Endometrium (tissue), 2 donors: ENCODE data around the gene ARGLU1.

ENCODE experiments used
- FAIRE-seq: peaks from 2 replicates; lab custom pipeline; 2012; peaks lifted over from hg19 to GRCh38; lab: Jason Lieb, UNC
- donor health status: control.
- donor health status: control.

Gene ARGLU1

GRCh38 chr13:106541826-106542225 lies 26.1 kb downstream of the ARGLU1 start:
- no peak for FAIRE-seq

GRCh38 chr13:106540613-106541012 lies 27.3 kb downstream of the ARGLU1 start:
- FAIRE-seq: no peak

DNA sequence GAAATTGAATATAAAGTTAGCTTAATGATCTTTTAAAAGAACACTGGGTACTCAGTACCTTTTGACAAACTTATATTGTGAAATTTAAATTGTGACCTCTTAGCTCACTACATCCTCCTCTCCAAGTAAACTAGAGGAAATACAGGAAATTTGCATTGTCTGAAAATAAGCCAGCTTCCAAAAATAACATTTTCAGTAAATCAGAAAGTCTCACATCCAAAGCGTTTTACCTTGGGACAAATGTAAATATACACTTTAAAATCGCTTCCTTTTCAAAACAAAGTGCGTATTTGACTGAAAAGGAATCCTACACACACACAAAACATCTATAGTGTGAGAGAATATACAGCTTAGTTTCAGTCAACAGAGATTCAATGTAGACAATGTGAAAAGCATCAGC lies 30.4 kb downstream of the ARGLU1 start:
- FAIRE-seq: no peak

DNA sequence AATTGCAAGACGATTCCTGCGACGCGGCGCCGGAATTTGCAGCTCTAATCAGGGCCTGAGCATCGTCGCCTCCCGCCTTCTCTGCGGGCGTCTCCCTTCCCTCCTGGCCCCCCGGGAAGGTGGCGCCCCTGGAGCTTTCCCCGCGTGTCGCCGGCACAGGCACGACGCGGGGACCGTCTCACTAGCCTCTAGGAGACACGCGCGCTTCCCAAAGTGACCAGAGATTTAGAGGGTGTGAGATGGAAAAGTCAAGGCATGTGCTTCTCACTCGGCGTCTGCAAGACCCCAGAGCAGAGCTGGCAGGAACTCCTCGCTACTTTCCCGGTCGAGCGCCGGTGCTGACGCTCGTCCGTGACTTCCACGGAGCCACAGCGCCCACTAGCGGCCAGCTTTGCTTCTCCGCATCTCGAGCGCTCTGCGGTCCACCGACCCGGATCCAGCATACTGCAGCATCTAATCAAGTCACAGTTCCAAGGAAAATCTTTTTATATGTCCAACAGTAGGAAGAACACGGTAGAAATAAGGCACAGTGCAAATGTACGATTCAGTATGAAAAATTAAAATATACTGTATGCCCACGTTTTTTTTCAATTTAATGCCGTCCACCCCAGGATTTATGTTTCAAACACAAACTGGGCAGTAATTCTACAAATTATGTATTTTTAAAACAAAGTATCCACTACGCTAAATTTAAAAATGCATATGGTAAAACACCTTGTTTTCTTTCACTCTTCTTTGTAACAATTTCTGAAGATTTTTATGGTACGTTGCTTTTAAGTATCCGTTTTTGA lies 31.5 kb downstream of the ARGLU1 start:
- peak; percentile 81 for FAIRE-seq

- no peak for FAIRE-seq
Measured at GRCh38 chr13:106535552-106536243, 32.2 kb downstream of the ARGLU1 start, which contains the start of gene EFNB2. Gene EFNB2, minus strand, starts transcription at chr13:106535662. Its CDS starts 698 bp downstream, at chr13:106534964.

- FAIRE-seq: no peak
Measured at GRCh38 chr13:106534639-106535551, 33.0 kb downstream of the ARGLU1 start.

GRCh38 chr13:106533943-106534638 lies 33.8 kb downstream of the ARGLU1 start:
- FAIRE-seq: no peak

- FAIRE-seq: peak; percentile 4
Measured at GRCh38 chr13:106533101-106533942, 34.6 kb downstream of the ARGLU1 start.

DNA sequence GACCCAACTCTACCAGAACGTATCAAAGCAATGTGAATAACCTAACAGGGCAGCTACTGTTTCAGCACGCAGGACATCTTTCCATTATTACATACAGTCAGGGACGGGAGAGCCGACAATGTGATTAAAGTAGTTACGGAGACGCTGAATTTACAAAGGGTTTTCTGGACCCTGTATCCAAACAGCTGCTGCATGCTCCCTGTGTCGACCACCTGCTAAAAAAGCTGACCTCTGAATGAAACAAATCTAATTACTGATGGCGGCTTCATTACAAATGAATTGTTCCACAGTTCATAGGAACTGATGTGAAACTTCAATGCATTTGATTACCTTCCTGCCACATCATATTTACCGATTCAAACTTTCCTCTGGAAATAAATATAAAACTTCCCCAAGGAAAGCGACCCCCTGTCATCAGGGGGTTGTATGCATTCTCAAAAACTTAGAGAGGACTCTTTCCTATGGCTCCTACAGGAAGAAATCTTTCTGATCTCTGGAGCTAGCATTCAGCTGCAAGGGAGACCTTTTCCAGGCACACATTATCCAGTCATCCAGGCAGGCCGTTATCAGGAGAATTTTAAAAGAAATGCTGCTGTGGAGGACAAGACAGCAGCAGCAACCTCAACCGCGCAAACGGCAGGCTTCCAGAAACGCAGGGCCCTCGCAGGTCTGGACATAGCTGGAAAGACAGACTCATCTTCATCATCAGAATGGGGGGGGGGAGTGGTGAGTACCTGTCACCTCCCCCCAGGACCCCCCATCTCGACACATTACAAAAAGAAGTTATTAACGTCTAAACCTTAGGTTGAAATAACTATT lies 35.6 kb downstream of the ARGLU1 start:
- no peak for FAIRE-seq

DNA sequence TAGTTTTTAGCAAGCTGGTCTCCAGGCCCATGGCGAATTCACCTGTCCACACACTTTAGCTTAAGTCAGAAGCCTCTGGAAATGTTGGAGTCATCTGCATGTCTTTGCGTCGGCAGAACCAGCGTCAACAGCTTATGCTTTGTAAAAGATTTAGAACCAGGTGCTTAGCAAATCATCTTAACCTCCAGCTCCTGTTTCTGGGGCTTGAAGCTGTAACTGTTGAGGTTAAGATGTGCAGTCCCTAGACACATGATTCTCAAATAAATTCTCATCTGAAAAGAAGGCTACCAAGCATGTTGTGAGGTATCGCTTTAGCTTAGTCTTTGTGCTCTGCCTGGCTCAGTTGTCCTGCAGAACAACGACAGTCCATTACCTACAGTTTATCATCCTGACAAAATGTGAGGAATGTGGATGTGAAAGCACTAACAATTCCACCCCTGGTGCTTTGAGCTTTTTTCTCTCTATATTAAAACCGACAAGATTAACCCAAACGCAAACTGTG lies 36.9 kb downstream of the ARGLU1 start:
- no peak for FAIRE-seq

- FAIRE-seq: no peak
Measured at GRCh38 chr13:106530171-106530851, 37.6 kb downstream of the ARGLU1 start.

DNA sequence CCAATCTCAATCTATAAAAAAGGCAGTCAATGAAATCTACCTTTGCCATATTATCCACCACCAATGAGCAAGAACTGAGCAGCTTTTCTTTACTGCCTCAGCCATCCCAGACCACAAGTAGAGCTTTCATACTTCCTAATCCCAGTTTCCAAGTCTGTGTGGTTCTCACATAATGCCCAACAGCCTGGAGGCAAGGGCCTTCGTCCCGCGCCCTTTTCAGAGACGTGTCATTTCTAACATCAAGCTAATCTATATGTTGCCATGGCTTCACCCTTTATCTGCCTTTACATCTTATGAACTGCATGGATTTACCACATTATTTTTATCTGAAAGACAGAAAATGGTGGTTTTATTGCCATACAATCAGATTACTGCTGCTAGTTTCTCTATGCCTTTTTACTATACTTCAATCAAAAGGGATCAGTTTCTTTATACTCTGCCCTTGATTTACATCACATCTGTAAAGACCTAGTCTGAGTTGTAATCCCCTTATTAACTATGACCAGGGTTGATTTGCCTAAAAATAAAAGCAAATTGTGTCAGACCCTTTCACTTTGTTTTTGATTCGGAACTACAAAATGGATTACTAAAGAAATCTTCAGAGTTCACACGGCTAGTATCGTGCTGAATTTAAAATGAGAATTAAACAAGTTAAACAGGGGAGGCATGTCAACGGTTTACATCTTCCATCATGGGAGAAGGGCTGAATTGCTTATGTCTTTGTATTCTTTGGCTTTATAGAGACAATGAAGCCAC lies 38.3 kb downstream of the ARGLU1 start:
- FAIRE-seq: no peak

DNA sequence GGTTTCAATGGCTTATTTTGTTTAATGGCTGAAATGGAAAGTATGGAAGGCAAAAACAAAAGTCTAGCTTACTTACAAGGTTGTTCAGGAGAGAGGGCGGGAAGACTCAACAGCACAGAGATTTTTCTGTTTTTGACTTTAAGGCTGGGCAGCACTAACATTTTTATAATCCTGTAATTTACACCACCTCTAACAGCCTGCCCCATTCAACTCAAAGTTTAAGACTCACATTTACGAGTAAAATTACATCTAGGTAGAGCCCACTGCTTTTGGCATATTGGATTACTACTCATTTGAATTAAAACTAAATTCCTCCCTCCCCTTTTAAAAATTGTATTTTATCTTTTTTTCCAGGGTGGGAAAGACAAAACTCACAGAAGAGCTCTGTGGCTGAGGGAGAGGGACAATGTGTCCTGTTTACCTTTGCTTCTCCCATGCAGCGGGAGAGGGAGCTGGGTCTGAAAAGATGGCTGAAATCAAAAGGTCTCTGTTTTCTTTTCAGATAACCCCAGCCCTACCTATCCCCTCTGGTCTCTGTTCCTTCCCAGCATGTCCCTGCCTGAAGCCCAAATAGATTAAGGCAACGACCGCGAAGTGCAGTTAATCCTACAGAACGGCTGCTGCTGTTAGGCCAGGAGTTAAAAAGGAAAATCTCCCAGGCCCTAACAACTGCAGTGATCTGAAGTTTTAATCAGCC lies 39.1 kb downstream of the ARGLU1 start:
- no peak for FAIRE-seq

DNA sequence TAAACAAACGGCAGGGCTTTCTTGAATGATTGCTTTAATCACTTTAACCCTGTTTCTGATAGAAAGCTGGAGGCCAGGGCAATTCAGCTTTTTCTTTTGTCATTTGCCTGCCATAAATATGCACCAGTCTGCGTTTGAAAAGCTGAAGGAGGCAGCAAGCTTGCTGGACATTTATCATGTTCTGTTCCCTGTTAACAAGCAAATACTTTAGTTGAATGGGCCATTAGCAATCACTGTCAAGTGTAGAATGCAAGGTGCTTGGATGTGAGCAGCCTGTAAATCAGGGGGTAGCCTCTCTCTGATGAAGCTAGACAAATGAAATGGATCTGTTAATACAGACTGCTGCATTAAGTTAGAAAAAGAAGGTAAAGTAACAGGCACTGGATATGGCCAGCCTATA lies 40.1 kb downstream of the ARGLU1 start:
- FAIRE-seq: no peak

- no peak for FAIRE-seq
Measured at GRCh38 chr13:106527445-106527801, 40.5 kb downstream of the ARGLU1 start.

DNA sequence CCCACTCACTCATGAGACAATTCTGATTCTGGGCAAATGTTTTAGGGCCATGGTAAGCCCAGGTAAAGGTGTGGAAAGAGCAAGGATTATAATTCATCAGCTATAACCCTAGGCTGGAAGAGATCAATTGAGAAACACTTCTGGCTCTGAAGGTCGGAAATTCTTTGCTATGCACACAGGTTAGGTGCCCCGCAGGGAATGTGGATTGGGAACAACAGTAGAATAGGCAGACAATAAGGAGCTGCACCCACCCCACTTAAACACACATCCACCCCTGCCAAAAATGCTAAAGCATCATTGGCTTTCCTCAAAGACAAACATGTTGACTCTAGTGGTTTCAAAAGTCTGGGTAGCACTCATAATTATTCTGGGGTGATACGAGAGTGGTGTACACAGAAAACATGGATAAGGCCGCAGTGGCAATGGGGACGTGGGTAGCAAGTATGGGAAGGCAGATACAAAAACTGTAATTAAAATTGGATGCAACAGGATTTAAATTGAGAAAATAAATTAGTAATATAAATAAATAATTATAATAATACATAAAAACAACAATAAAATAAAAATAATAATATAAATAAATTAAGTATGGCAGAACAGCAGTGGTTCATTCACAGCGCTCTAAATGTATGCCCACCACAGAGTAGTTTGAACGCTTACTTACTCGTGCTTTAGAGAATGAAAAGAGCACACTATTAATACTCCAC lies 41.0 kb downstream of the ARGLU1 start:
- no peak for FAIRE-seq

DNA sequence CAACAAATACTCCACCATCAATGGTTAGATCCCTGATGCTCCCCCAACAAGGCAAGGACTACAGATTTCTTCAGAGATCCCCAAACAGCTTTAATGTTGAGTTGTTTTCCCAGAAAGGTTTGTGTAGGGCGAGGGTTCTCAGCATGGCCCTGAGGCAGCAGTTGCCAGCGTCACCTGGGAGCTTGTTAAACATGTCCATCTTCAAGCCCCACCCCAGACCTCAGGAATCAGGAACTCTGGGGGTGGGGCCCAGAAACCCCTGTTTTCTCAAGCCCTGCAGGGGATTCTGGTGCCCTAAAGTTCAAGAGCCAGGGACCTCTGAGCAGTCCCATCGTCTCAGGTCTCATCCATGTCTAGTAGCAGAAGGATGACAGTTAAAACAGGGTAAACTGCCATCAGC lies 42.1 kb downstream of the ARGLU1 start:
- FAIRE-seq: no peak
